Fibroblast of skin of abdomen (primary cell): ENCODE data around the gene RHBDD3.
"Not testable (repeated sequence)": the region's sequence is repeated elsewhere in the genome, so short reads cannot be mapped to it uniquely, and the experiment has no call there.

Source experiments
- DNase-seq: peaks from one replicate; pipeline ENCODE4 v3.0.0-alpha.2; 2013

RHBDD3 gene

DNA sequence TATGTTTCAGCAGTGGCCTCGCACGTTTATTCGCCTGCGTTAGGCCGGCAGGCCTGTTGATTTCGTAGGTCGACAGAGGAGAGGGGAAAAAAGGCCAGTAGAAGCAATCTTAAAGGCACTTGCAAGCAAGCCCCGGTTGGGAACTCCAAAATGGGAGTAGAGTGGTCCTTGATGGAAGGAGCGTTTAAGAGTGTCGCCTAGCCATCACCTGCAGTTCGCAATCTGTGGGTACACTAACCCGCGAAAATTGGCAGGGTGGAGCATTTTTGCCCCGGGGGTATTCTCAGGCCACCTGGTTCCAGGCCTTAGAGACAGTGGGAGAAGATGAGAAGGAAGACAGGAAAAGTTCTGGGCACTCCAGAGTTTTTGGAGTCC, 1.4 kb upstream of the RHBDD3 start:
- DNase-seq = no peak

DNA sequence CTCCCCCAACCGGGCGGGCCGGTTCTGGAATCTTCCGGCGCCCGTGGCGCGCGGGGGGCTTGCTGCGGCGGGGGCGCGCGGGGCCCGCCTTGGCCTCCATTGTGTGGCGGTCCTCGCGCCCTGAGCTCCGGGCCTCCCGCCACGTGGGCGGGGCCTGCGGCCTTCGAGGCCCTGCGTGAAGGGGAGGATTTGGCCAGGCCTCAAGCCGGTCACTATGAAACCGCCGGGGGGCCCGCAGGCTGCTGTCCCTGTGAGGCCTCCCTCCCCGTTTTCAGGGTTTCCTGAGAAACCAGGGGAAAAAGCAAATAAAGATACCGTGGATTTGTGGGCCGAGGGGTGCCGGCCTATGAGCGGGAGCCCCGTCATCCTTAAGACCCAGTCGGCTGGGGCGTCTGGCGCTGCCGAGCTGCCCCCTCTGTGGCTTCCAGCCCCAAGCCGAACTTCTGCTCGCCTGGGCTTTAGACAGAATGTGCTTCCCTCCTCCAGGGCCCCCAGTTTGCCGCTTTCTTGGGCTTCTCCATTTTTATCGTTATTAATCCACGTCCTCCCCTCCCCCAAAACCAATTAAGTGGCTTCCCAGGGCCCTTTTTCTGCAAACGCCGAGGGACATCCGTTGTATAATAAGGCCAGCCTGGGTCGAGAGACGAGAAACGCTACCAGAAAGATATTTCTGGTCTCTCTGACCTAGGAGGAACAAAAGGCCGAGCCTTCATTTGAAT, 889 bp upstream of the RHBDD3 start:
- peak; percentile 71 for DNase-seq

DNA sequence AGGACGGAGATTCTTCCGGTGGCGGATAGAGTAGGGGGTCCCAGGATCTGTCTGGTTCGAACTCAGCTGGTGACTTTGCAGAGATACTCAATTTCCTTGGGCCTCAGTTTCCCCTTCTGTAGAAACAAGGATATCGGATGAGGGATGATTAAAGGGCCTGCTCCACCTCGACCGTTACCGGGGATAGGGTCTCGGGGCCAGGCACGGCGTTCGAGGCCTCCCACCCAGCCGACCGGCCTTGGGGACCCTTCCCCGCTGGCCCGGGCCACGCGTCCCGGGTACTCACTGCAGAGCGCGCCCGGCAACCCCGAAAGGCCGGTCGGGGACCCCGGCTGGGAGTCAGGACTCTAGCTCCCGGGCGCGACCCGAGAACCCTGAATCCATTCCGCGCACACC, 321 bp downstream of the RHBDD3 start:
- no peak for DNase-seq

DNA sequence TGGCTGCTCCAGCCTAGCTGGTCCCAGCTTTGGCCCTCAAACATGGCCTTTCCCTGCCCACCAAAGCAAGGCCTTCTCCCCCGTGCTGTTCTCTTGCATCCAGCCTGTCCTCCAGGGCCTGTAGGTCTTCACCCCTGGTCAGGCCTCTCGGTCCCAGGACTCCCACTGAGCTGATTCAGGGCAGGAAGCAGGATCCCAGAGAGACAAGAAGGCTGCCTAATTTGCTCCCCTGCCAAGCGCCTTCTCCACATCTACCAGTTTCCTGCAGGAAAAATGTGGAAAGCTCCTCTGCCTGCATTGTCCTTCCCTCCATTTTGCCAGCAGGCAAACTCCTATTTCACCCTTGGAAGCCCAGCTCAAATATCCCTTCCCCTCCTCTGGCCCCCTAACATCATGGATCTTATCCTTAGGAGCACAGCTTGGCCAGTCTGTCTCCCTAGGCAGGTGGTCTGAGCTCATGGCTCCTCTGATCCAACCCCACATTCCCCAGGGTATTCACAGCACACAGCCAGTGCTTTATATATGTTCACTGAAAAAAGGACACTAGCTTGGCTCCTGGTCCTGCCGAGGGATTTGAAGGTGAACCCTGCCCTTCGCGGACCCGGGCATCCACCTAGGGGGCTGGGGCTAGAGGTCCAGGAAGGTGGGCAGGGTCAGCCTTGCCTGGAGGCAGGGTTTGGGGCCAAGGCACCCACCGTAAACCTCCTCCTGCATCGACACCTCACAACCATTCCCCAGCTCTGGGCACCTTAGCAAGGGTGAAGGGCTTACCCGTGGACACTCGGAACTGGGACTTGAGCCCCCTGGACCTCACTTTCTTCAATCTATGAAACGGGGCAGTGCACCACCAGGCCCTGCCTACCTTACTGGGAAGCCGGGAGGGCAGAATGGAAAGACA, 968 bp downstream of the RHBDD3 start:
- no peak for DNase-seq

DNA sequence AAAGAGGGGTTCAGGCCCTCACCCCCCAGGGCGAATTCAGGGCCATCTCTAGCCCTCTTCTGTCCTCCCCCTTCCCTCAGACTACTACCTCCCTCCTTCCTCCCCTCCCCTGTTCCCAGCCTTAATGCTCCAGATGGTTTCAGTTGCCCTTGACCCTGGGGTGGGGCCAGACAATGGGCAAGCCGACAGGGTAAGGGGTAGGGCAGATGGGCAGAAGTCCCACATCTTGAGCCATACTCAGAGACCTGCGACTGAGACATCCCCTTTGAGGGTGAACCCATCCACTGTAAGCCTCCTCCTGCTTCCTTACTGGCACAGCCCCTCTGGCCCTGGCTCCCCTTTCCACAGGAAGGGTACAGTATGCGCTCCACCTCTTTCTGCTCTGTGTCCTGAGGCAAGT, 1.9 kb downstream of the RHBDD3 start:
- DNase-seq = no peak

DNA sequence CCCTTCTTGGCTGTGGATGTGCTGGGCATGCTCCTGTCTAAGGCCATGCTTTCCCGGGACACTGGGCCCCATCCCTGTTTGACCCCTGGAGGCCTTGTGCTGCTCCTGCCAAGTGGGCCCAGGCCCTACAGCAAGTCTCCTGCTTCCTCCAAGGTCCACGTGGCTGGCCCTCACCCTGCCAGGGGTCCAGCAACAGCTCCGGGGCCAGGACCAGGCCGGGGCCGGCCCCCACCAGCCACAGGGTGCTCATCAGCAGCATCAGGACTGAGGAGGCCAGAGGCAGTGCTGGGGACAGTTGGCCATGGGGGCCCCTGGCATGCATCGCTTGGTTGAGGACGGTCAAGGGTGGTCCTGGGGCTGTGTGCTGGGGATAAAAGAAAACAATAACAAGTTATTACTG, 2.5 kb downstream of the RHBDD3 start:
- no peak for DNase-seq

DNA sequence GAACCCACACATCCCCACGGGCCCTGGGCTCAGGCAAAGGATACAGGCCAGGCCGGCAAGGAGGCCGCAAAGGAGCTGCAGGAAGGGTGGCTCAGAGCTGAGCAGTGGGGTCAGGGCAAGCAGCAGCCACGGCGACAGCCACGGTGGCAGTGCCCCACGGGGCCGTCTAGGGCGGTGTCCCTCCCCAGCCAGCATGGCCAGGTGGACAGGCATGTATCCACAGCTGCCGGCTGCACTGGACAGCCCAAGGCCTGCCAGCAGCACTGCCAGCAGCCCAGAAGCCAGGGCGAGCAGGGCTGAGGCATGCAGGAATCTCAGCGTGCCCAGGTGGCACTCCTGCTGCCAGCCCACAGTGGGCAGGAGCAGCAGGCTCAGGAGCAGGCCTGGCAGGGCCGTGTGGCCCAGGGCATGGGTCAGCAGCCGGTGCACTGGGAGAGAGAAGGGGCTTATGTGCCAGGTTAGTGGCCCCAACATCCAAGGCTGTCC, 3.9 kb downstream of the RHBDD3 start:
- no peak for DNase-seq

DNA sequence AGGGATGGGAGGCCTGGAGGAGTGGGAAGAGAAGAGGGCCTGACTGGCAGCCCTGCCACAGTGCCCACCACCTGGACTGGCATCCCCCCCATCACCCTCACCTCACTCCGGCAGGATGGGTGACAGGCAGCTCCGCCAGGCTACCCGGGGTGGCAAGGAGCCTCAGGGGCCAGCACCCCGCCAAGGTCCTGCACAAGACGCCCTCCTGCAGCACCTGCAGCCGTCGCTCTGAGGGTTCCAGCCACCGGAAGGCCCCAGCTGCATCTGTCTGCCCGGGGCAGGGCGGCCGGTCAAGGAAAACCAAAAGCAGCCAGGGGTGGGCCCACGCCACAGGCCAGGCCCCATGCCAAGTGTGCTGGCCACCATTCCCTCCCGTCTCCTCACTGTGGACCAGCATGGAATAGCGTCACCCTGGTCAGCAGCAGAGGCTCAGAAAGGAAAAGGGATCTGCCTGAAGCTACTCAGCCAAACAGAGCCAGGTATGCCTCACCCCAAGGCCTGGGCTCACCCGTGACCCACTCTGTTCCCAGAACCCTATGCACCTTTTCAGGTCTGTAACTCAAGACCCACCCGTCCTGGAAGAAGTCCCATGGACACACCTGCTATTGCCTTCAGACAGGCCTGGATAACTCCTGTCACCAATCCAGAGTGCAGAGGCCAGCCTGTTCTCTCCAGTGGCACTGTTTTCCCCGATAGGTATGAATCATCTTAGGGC, 7.0 kb downstream of the RHBDD3 start:
- no peak for DNase-seq

DNA sequence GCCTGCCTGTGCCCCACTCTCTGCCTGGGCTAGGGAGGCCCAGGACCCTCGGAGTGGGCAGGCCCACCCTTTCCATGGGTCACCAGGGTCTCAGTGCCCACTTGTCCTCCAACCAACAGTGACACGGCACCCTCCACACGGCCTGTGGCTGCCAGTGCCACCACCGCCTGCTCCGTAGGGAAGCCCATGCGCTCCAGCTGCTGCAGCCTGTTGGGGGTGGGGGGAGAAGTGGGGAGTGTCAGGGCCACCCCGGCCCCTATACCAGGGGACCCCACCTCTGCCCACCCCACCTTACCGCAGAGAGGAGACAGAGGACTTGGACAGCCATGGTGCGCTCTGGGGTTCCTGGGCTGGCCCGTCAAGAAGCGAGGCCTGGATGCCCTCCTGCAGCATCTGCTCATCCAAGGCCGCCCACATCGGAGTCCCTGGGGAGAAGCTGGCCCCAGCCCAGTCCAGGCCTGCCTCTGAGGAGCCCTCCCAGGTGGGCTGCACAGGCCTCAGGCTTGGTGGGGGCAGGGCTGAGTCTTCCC, 7.7 kb downstream of the RHBDD3 start:
- no peak for DNase-seq

DNA sequence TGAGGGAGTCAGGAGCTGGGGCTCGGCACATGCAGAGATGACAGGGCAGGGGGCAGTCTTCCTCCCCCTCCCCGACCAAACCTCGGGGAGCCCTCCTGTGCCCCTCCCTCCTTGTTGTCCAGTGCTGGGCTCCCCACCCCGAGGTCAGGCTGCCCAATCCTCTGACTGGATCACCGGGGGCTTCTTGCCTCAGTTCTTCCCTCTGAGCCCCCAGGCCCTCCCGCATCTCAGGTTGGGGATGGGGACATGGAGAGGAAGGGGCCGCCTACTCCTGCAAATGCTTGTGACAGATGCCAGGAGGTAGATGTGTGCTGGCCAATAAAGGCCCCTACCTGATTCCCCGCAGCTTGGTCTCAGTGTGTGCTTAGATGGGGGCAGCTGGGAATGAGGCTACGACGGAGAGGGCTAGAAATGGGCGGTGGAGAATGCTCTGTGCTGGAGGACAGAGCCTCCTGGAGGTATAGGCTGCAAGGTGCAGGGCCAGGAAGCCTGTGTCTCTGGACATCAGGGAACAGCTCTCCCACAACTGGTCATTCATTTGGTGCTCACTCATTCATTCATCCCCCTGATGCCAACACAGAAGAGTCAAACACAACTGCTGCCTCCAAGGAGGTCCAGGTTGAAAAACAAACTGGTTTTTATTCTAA, 8.4 kb downstream of the RHBDD3 start:
- DNase-seq = no peak

DNA sequence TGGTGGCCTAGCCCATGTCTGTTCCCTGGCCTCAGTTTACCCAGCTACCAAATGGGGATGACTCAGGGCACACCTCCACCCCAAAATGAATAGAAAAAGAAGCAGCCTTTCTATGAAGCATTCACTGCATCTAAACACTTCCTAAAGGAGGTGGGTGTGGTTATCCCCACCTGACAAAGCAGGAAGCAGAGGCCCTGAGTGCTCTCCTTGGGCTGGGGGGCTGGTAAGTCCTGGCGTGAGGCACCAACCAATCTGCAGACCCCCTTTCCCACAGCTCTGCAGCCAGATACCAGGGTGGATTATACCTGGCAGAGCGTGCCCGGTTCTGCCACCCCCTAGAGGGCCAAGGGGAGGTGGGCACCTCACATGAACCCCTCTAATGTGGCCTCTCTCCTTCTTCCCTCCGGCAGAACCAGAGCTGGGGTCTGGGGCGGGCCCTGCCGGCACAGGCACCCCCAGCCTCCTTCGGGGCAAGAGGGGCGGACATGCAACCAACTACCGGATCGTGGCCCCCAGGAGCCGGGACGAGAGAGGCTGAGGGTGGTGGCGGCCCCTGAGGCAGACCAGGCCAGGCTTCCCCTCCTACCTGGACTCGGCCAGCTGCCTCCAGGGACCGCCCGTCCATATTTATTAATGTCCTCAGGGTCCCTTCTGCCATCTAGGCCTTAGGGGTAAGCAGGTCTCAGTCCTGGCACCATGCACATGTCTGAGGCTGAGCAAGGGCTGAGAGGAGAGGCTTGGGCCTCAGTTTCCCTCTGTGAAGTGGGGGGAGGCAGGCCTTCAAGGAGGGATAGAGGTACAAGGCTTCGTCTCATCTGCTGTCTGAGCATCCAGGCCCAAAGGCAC, 9.2 kb downstream of the RHBDD3 start:
- DNase-seq = no peak

DNA sequence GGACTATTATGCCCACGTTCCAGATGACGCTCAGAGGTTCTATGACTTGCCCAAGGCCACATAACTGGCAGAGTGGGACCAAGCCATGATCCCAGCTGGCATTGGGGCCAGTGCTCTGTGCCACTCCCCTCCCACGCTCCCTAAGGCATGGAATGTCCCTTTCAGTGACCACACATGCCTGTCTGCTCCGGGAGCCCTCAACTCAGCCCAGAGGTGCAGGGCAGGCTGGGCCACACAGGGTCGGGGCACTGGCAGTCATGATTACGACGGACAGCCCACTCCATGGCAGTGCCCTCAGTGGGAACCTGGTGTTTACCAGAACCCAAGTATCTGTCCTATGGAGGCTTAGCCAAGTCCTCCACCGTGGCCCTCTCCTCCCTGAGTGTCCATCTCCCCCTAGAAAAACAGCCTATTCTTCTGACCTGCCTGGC, 10.0 kb downstream of the RHBDD3 start:
- no peak for DNase-seq

DNA sequence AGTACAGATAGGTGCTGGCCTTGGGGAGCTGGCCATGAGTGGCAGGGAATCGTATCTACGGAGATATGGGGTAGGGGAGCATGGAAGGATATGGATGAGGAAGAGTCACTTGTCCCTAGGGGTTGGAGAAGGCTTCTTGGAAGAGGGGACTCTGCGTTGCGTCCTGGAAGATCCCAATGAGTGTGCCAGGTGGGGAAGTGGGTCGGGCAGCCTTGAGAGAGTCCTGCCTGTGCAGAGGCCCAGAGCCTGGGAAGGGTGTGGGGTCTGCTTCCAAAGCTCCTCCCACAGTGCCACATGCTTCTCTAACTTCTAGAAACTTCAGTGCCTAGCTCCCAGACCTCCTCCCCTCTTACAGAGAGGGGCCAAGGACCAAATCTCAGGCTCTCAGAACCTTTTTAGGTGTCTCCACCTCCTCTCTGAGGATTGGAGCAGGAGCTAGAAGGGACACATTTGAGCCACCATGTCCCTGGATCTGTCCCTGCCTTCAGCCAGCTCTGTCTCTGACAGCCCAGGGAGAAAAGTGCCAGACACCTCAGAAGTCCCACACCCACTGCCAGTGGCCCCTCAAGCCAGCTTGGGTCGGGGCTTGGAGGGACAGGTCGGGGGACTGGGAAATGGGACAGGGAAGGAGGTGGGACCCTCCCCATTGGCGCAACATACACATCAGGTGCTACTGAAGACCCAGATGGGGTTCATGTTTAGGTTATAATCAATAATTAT, 11.0 kb downstream of the RHBDD3 start:
- DNase-seq = no peak

DNA sequence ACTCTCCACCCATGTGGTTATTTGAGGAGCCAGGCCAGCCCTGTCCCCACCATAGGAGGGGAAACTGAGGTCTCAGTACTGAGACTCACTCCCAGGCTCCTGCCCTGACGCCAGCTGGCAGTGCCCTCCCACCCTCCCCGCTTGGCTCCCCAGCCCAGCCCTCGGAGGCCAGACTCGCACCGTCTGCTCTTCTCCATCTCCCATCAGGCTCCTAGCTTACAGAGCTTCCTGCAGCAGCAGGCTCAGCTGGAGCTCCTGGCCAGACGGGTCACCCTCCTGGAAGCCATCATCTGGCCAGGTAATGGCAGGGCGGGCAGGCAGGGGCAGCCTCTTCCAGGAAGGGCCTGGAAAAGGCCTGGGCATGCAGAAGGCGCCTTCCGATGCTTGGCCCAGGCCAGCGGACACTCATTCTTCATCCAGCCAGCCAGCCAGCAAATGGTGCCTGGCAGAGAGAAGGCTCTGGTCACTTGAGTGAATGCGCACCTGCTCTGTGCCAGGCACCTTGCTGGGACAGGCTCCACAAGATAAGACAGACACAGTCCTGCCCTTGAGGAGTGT, 12.6 kb downstream of the RHBDD3 start:
- no peak for DNase-seq

DNA sequence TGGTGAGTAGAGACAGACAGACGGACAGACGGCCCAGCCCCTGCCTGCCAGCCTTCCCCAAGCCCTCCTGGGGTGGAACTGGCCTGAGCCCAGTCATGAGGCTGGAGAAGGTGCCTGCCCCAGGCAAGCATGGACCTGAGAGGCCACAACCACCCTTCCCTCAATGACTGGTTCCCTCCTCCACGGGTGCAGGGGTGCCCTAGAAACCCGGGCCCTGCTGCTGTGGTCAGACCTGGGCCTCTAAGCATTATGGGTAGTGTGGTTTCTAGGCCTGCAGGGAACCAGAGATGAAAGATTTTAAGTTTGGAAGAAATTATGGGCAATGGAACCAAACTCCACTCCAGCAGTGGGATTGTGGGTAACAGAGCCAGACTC, 13.5 kb downstream of the RHBDD3 start:
- no peak for DNase-seq

DNA sequence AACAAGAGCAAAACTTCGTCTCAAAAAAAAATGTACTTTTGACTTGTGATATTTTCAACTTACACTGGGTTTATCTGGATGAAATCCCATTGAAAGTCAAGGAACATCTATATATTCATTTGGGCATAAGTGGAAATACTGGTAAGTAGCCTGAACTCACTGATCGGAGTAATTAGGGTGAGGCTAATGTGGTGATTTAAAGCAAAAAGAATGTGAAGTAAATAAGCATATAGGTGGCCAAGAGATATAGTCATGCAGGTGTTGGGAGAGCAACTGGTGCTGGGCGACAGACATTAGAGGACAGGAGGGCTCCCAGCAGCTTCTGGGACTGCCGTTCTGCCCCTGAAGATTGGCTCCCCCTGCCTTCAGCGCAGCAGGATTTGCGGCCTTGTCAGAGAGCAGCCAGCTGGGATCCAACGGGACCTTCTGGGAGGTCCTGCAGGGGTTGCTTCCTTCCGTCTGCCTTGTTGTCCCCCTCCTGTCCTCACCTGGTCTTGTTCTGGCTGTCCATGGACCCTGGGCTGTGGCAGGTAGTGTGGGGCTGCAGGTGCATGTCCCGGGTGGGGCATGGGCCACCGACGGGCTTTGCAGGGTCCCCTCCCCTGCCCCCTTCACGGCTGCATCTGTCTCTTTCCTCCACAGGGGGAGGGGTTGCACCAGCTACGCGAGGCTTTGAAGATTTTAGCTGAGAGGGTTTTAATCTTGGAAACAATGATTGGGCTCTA, 14.1 kb downstream of the RHBDD3 start:
- no peak for DNase-seq

DNA sequence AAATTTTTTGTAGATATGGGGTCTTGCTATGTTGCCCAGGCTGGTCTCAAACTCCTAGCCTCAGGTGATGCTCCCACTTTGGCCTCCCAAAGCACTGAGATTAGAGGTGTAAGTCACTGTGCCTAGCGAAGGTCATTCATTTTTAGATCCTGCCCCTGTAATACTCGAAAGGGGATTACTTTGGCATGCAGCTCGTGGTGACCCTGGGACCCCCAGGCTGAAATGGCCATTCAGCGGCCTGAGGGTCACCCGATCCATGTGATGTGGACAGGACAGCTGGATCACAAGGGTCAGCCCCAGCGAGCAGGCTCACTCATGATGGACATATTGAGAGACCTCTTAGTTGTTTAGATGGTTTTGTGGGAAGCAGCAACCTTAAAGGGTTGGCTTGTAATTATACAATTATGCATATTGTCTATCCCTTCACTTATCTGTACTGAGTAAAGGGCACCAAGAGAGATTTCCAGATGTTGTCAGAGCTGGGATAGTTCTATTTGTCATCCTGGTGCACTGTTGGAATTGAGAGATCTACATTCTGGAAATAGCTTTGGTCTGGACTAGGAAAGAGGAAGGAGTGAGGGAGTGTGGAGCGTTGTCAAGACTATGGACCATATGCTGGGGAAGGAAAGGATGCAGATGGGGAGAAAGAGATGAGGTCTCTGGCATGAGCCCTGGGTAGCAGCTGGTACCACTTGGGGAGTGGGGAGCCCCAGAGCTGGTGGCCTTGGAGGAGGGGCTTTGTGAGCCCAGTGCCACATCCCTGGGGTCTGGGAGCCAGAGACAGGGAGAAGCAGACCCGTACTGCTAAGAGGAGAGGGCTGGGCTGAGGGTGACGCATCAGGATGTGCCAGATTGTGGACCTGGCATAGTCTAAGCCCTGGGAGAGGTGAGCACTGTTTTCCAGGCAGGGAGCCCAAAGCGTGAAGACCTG, 15.5 kb downstream of the RHBDD3 start:
- no peak for DNase-seq

DNA sequence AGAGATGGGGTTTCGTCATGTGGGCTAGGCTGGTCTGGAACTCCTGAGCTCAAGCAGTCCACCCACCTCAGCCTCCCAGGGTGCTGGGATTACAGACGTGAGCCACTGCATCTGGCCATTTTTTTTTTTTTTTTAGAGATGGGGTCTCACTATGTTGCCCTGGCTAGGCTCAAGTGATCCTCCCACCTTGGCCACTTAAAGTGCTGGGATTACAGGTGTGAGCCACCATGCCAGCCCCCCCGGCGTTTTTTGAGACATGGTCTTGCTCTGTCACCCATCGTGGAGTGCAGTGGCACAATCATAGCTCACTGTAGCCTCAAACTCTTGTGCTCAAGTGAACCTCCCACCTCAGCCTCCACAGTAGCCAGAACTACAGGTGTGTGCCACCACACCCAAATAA, 16.5 kb downstream of the RHBDD3 start:
- DNase-seq = no peak

DNA sequence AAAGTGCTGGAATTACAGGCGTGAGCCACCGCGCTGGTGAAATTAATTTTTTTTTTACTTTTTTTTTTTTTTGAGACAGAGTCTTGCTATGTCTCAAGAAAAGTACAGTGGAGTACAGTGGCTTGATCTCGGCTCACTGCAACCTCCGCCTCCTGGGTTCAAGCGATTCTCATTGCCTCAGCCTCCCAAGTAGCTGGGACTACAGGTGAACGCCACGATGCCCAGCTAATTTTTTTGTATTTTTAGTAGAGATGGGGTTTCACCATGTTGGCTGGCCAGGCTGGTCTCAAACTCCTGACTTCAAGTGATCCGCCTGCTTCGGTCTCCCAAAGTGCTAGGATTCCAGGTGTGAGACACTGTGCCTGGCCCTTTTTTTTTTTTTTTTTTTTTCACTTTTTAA, 19.9 kb downstream of the RHBDD3 start:
- not testable (repeated sequence) for DNase-seq
